Measurements from ENCODE around the gene AP2A1. TPM values are rescaled to one million over a fixed set of nuclear protein-coding genes. Genes with fewer than 3 reads are reported as not detected.

Gene AP2A1
- total RNA-seq, 1 experiment from 2014 or later: 107 TPM

DNA sequence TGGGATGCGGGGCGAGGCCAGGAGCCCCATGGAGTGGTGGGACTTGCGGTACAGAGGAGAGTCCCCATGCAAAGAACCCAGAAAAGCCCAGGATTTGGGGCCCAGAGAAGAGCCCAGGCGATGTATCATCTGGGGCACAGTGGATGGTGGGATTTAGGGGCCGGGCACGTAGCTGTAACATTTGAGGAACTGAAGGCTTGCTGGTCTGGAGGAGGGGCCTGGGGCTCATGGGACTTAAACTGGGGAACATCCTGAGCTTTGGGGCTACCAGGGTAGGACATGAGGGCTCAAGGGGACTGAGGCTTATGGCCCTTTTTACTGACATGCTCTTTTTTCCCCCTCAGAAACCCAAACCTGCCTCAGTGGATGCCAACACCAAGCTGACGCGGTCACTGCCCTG, 64.8 kb downstream of the AP2A1 start:
- Mint-ChIP-seq H3K27ac (ENCODE audit: unreplicated experiment) (no peak overlapping the region), H3K9me3 (ENCODE audit: unreplicated experiment) (no peaks in the 10 kb centered on the region), H3K27me3 (ENCODE audit: insufficient read depth, unreplicated experiment) (no peaks in the 10 kb centered on the region), H3K4me3 (ENCODE audit: unreplicated experiment) (no peak overlapping the region), H3K36me3 (ENCODE audit: insufficient read depth, unreplicated experiment) (peaks cover 36% of the 10 kb centered on the region), H3K4me1 (ENCODE audit: low read depth, unreplicated experiment) (no peaks in the 10 kb centered on the region)
- DNase-seq: no peak
- Histone ChIP-seq H3K27me3 (replicated peaks; ENCODE audit: control insufficient read depth, insufficient read depth, low read length) (no peaks in the 10 kb centered on the region), H3K9me3 (no peaks in the 10 kb centered on the region), H3K4me3 (ENCODE audit: low read depth, low read length) (no peak overlapping the region), H3K36me3 (ENCODE audit: control insufficient read depth, insufficient read depth, low read length) (peaks cover 2% of the 10 kb centered on the region), H3K4me1 (no peaks in the 10 kb centered on the region)
- ChIA-PET POLR2A (no interaction called here), CTCF (no interaction called here)
- no TSS peak for BruUV-seq (replicated peaks)
- intact Hi-C loops (cut with micrococcal nuclease; ENCODE audit: unreplicated experiment): no loop called here
- TF ChIP-seq, protein P1, sequence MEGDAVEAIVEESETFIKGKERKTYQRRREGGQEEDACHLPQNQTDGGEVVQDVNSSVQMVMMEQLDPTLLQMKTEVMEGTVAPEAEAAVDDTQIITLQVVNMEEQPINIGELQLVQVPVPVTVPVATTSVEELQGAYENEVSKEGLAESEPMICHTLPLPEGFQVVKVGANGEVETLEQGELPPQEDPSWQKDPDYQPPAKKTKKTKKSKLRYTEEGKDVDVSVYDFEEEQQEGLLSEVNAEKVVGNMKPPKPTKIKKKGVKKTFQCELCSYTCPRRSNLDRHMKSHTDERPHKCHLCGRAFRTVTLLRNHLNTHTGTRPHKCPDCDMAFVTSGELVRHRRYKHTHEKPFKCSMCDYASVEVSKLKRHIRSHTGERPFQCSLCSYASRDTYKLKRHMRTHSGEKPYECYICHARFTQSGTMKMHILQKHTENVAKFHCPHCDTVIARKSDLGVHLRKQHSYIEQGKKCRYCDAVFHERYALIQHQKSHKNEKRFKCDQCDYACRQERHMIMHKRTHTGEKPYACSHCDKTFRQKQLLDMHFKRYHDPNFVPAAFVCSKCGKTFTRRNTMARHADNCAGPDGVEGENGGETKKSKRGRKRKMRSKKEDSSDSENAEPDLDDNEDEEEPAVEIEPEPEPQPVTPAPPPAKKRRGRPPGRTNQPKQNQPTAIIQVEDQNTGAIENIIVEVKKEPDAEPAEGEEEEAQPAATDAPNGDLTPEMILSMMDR (IDR thresholded peaks at IDR 0.05; ENCODE audit: insufficient read depth in 1 of 2, low read depth in 1 of 2, low read length in 1 of 2, severe bottlenecking in 1 of 2, unreplicated experiment in 1 of 2): no peak

DNA sequence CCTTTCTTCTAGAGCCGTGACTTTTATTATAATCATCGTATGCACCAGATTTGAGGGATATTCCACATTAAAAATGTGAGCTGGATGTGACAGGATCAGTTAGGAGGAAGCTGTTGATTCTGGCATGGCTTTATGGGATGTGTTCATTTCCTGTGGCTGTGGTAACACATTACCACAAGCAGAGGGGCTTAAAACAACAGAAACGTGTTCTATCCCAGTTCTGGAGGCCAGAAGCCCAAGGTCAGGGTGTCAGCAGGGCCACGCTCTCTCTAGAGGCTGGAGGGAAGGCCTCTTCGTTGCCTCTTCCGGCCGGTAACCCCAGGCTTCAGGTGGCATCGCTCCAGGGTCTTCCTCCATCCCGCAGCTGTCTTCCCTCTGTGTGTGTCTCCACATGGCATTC, 65.8 kb downstream of the AP2A1 start:
- no peak overlapping the region for H3K27ac Mint-ChIP-seq (ENCODE audit: unreplicated experiment)
- TF ChIP-seq, protein P1 (IDR thresholded peaks at IDR 0.05; ENCODE audit: insufficient read depth in 1 of 2, low read depth in 1 of 2, low read length in 1 of 2, severe bottlenecking in 1 of 2, unreplicated experiment in 1 of 2): no peak
- Histone ChIP-seq H3K4me3 (ENCODE audit: low read depth, low read length) (no peak overlapping the region), H3K27me3 (replicated peaks; ENCODE audit: control insufficient read depth, insufficient read depth, low read length) (no peaks in the 10 kb centered on the region), H3K4me1 (no peaks in the 10 kb centered on the region), H3K9me3 (no peaks in the 10 kb centered on the region), H3K36me3 (ENCODE audit: control insufficient read depth, insufficient read depth, low read length) (peaks cover 2% of the 10 kb centered on the region)
- no peaks in the 10 kb centered on the region for H3K27me3 Mint-ChIP-seq (ENCODE audit: insufficient read depth, unreplicated experiment)
- H3K9me3 Mint-ChIP-seq (ENCODE audit: unreplicated experiment): no peaks in the 10 kb centered on the region
- CTCF ChIA-PET: no interaction called here
- no TSS peak for BruUV-seq (replicated peaks)
- POLR2A ChIA-PET: no interaction called here
- no peak for DNase-seq
- peaks cover 43% of the 10 kb centered on the region for H3K36me3 Mint-ChIP-seq (ENCODE audit: insufficient read depth, unreplicated experiment)
- H3K4me3 Mint-ChIP-seq (ENCODE audit: unreplicated experiment): no peak overlapping the region
- H3K4me1 Mint-ChIP-seq (ENCODE audit: low read depth, unreplicated experiment): no peaks in the 10 kb centered on the region
- intact Hi-C loops (cut with micrococcal nuclease; ENCODE audit: unreplicated experiment): no loop called here

DNA sequence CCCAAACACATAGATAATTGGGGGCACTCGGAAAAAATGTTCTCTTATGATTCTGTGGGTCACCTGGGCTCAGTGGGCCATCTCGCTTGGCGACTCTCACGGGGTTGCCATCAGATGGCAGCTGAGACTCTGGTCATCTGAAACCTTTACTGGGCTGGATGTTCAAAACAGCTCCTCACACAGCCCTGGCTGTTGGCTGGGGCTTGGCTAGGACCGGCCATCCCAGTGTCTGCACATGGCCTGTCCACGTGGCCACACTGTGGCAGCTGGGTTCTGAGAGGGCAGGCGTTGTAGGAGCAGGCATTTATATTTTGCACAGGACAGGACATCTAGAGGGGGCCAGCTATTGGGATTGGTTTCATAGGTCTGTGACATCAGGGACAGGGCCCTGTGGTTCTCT, 66.8 kb downstream of the AP2A1 start:
- CTCF ChIA-PET: no interaction called here
- H3K4me3 Mint-ChIP-seq (ENCODE audit: unreplicated experiment): no peak overlapping the region
- no peaks in the 10 kb centered on the region for H3K4me1 Mint-ChIP-seq (ENCODE audit: low read depth, unreplicated experiment)
- intact Hi-C loops (cut with micrococcal nuclease; ENCODE audit: unreplicated experiment): no loop called here
- Histone ChIP-seq H3K36me3 (ENCODE audit: control insufficient read depth, insufficient read depth, low read length) (peaks cover 2% of the 10 kb centered on the region), H3K4me1 (no peaks in the 10 kb centered on the region), H3K9me3 (no peaks in the 10 kb centered on the region), H3K27me3 (replicated peaks; ENCODE audit: control insufficient read depth, insufficient read depth, low read length) (no peaks in the 10 kb centered on the region), H3K4me3 (ENCODE audit: low read depth, low read length) (no peak overlapping the region)
- no TSS peak for BruUV-seq (replicated peaks)
- TF ChIP-seq, protein P1 (IDR thresholded peaks at IDR 0.05; ENCODE audit: insufficient read depth in 1 of 2, low read depth in 1 of 2, low read length in 1 of 2, severe bottlenecking in 1 of 2, unreplicated experiment in 1 of 2): no peak
- H3K27me3 Mint-ChIP-seq (ENCODE audit: insufficient read depth, unreplicated experiment): no peaks in the 10 kb centered on the region
- peaks cover 53% of the 10 kb centered on the region for H3K36me3 Mint-ChIP-seq (ENCODE audit: insufficient read depth, unreplicated experiment)
- POLR2A ChIA-PET: no interaction called here
- DNase-seq: no peak
- no peak overlapping the region for H3K27ac Mint-ChIP-seq (ENCODE audit: unreplicated experiment)
- no peaks in the 10 kb centered on the region for H3K9me3 Mint-ChIP-seq (ENCODE audit: unreplicated experiment)
